Astrocyte (in vitro differentiated cells and primary cell): ENCODE measurements around the gene NAV1.

ENCODE experiments used
- CTCF ChIP-seq: IDR thresholded peaks from 2 replicates; pipeline ENCODE4 v1.5.1; 2011; ENCODE audit warnings: low read depth, mild to moderate bottlenecking, inconsistent platforms, low read length, moderate library complexity; ENCODE audit not compliant: insufficient read depth
- EZH2 ChIP-seq: IDR thresholded peaks from 2 replicates; pipeline ENCODE4 v1.6.1; 2012; ENCODE audit warnings: mild to moderate bottlenecking, low read length, inconsistent platforms; ENCODE audit not compliant: insufficient read depth

DNA sequence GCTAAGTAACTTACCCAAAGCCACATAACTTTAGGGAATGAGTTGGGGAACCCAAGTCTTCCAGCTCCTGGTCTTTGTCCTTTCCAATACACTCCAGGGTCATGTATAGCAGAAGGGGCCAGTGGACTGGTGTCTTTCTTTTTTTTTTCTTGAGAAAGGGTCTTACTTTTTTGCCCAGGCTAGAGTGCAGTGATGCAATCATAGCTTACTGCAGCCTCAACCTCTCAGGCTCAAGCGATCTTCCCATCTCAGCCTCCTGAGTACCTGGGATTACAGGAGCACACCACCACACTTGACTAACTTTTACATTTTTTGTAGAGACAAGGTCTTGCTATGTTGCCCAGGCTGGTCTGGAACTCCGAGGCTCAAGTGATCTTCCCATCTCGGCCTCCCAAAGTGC, 12.2 kb downstream of the NAV1 start:
- TF ChIP-seq EZH2 = no peak
- TF ChIP-seq CTCF = no peak
